ENCODE measurements around the gene CFAP54.

The CFAP54 gene

DNA sequence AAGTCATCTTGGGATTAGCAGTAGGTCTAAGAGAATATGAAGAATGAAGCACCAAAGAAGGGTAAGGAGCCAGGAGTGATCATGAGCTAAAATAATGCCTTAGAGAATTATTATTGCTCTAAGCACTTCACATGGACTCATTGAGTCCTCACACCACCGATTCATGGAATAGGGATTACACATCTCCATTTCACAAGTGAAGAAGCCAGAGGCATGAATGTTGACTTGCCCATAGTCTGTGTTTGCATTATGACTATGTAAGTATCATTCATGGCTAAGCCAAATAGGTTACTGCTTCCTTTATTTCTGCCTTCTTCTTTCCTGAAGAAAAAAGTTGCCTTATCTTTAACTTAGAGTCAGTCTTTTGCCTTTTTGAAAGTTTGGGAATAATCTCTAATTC is 318.4 kb downstream of the CFAP54 start:
- peaks cover 14% of the 10 kb centered on the region for H3K4me1 ChIP-seq (ENCODE audit: low read depth, poor library complexity, severe bottlenecking)
- H3K9ac ChIP-seq = no peak overlapping the region

DNA sequence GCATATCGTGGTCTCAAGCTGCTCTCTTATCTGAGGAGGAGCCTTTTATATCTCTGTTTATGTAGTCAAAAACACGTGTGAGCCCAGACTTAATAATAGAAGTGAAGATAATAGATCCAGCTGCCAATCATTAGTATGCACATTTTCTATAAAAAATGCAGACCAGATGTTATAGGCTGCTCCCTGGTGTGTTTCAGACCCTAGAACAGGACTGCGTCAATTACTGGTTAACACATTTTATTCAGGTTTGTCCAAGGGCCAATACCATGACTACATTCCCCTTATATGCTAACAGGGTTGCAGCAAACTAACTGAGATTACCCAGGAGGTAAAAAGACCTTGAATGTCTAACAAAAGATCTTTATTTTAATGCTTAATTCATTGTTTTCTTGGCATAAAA is 319.2 kb downstream of the CFAP54 start:
- H3K27ac ChIP-seq = no peak overlapping the region
- no peak overlapping the region for H3K4me2 ChIP-seq
- TF ChIP-seq, protein P1, sequence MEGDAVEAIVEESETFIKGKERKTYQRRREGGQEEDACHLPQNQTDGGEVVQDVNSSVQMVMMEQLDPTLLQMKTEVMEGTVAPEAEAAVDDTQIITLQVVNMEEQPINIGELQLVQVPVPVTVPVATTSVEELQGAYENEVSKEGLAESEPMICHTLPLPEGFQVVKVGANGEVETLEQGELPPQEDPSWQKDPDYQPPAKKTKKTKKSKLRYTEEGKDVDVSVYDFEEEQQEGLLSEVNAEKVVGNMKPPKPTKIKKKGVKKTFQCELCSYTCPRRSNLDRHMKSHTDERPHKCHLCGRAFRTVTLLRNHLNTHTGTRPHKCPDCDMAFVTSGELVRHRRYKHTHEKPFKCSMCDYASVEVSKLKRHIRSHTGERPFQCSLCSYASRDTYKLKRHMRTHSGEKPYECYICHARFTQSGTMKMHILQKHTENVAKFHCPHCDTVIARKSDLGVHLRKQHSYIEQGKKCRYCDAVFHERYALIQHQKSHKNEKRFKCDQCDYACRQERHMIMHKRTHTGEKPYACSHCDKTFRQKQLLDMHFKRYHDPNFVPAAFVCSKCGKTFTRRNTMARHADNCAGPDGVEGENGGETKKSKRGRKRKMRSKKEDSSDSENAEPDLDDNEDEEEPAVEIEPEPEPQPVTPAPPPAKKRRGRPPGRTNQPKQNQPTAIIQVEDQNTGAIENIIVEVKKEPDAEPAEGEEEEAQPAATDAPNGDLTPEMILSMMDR (conservative IDR thresholded peaks at IDR 0.05; ENCODE audit: low read depth, low read length) = no peak
- H3K9ac ChIP-seq = no peak overlapping the region
- peaks cover 14% of the 10 kb centered on the region for H3K4me1 ChIP-seq (ENCODE audit: low read depth, poor library complexity, severe bottlenecking)
- no peaks in the 10 kb centered on the region for H3K27me3 ChIP-seq (ENCODE audit: insufficient read depth, low read depth)
- H2AFZ ChIP-seq (ENCODE audit: low read depth) = no peak overlapping the region
- no peaks in the 10 kb centered on the region for H3K36me3 ChIP-seq (ENCODE audit: insufficient read depth)
- H3K79me2 ChIP-seq (ENCODE audit: insufficient read depth, low read depth) = no peaks in the 10 kb centered on the region
- no peaks in the 10 kb centered on the region for H4K20me1 ChIP-seq (ENCODE audit: insufficient read depth)
- H3K4me3 ChIP-seq (IDR thresholded peaks at IDR 0.05; ENCODE audit: insufficient read depth, low read depth, low read length) = no peak overlapping the region

More for the DNA sequence above, 318.4 kb downstream of the CFAP54 start:
- H4K20me1 ChIP-seq (ENCODE audit: insufficient read depth) = no peaks in the 10 kb centered on the region
- TF ChIP-seq, protein P1 (conservative IDR thresholded peaks at IDR 0.05; ENCODE audit: low read depth, low read length) = no peak
- H3K27me3 ChIP-seq (ENCODE audit: insufficient read depth, low read depth) = no peaks in the 10 kb centered on the region
- no peaks in the 10 kb centered on the region for H3K79me2 ChIP-seq (ENCODE audit: insufficient read depth, low read depth)
- H3K4me2 ChIP-seq = no peak overlapping the region
- H3K4me3 ChIP-seq (IDR thresholded peaks at IDR 0.05; ENCODE audit: insufficient read depth, low read depth, low read length) = no peak overlapping the region
- no peak overlapping the region for H3K27ac ChIP-seq
- H3K36me3 ChIP-seq (ENCODE audit: insufficient read depth) = no peaks in the 10 kb centered on the region
- H2AFZ ChIP-seq (ENCODE audit: low read depth) = no peak overlapping the region

DNA sequence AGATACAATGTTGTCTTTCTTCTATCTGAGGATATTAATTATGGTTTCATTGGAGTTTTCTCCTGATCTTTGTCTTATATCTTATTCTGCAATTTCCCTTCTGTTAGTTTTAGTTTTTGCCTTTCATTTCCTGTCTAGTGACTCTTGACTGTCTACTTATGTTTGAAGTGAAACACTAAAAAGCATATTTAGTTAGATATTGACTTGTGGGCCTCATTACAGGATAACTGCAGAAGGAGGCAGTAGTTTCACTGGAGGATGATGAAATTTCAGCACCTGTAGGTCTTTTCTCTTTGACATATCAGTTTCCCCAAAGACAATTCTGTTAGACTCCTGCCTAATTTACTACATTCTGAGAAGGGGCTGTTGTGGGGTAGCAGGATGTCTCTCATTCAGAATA is 320.1 kb downstream of the CFAP54 start:
- Histone ChIP-seq H3K27me3 (ENCODE audit: insufficient read depth, low read depth) (no peaks in the 10 kb centered on the region), H3K4me1 (ENCODE audit: low read depth, poor library complexity, severe bottlenecking) (peaks cover 14% of the 10 kb centered on the region), H3K9ac (no peak overlapping the region), H3K27ac (no peak overlapping the region), H4K20me1 (ENCODE audit: insufficient read depth) (no peaks in the 10 kb centered on the region), H3K4me2 (peak overlapping the region; percentile 8; the same call in 1 of the 2 replicates), H2AFZ (ENCODE audit: low read depth) (peak overlapping the region; percentile 12; the same call in 1 of the 2 replicates), H3K36me3 (ENCODE audit: insufficient read depth) (no peaks in the 10 kb centered on the region), H3K4me3 (IDR thresholded peaks at IDR 0.05; ENCODE audit: insufficient read depth, low read depth, low read length) (no peak overlapping the region), H3K79me2 (ENCODE audit: insufficient read depth, low read depth) (no peaks in the 10 kb centered on the region)
- TF ChIP-seq, protein P1 (conservative IDR thresholded peaks at IDR 0.05; ENCODE audit: low read depth, low read length) = no peak

DNA sequence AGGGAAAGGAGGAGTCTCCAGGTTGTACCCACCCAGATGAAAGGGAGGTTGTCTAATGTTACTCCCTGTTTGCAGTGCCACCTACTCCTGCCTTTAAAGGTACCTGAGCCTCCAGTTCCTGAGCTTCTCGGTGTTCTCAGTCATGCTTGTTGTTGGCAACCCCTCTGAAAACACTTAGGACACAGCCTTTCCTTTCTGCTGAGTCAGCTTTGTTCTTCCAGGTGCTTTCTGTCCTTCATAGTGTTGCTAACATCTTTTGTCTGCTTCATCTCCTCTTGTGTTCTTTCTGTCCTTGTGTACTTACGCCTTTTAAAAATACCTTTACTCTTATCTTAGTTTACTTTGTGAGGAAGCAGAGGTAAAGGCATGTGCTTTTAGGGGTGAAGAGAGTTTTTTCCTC is 320.7 kb downstream of the CFAP54 start:
- Histone ChIP-seq H3K27ac (no peak overlapping the region), H4K20me1 (ENCODE audit: insufficient read depth) (no peaks in the 10 kb centered on the region), H3K4me2 (no peak overlapping the region), H3K27me3 (ENCODE audit: insufficient read depth, low read depth) (no peaks in the 10 kb centered on the region), H2AFZ (ENCODE audit: low read depth) (peak overlapping the region; percentile 12; the same call in 1 of the 2 replicates), H3K4me3 (IDR thresholded peaks at IDR 0.05; ENCODE audit: insufficient read depth, low read depth, low read length) (no peak overlapping the region), H3K4me1 (ENCODE audit: low read depth, poor library complexity, severe bottlenecking) (peaks cover 14% of the 10 kb centered on the region), H3K79me2 (ENCODE audit: insufficient read depth, low read depth) (no peaks in the 10 kb centered on the region), H3K9ac (no peak overlapping the region), H3K36me3 (ENCODE audit: insufficient read depth) (no peaks in the 10 kb centered on the region)
- TF ChIP-seq, protein P1 (conservative IDR thresholded peaks at IDR 0.05; ENCODE audit: low read depth, low read length) = no peak
